Measurements from ENCODE around the gene HSD17B1.

- TF ChIP-seq POLR2A (IDR thresholded peaks at IDR 0.05) (no peak), CTCF (IDR thresholded peaks at IDR 0.05) (no peak), EP300 (IDR thresholded peaks at IDR 0.05) (no peak)
These were observed 20.4 kb downstream of the HSD17B1 start for GRCh38 chr17:42573095-42573494.
